Gastrocnemius medialis (tissue), 4 donors: ENCODE measurements around the gene RRP36.

Experiments used
- POLR2A ChIP-seq, 2 donors: fragments of 450-650 bp; IDR thresholded peaks; one replicate each; pipeline ENCODE4 v1.6.1; 2017; ENCODE audit warnings: antibody characterized with exemption in 2 of 2, mild to moderate bottlenecking in 2 of 2, moderate library complexity in 2 of 2
- TF ChIP-seq, protein P1 (sequence below), 5 experiments: fragments of 450-650 bp in 3 of 5; fragments of 200-600 bp in 2 of 5; sonication (generic) in 2 of 5; IDR thresholded peaks in 4 of 5; conservative IDR thresholded peaks in 1 of 5; 1 replicate in 4 of 5; 2 replicates in 1 of 5; pipeline ENCODE4 v1.5.1; 2016 to 2019; ENCODE audit warnings: antibody characterized with exemption in 5 of 5, mild to moderate bottlenecking in 3 of 5, moderate library complexity in 3 of 5

DNA sequence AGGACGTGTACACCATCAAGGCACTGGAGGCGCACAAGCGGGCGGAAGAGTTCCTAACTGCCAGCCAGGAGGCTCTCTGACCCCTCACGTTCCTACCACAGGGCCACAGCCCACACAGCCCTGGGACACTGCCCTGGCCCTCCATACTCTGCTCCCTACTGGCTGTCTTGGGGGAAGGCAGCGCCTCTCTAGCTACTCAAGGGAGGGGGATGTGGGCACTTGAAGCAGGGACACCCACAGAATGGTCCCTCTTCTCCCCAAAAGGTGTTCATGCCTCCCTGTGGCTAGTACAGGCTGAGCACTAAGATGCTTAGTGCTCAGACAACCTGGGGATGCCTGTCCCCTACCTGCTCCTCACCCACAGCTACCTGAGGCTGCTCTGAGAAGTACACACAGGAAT lies 10.2 kb upstream of the RRP36 start:
- TF ChIP-seq, protein P1, sequence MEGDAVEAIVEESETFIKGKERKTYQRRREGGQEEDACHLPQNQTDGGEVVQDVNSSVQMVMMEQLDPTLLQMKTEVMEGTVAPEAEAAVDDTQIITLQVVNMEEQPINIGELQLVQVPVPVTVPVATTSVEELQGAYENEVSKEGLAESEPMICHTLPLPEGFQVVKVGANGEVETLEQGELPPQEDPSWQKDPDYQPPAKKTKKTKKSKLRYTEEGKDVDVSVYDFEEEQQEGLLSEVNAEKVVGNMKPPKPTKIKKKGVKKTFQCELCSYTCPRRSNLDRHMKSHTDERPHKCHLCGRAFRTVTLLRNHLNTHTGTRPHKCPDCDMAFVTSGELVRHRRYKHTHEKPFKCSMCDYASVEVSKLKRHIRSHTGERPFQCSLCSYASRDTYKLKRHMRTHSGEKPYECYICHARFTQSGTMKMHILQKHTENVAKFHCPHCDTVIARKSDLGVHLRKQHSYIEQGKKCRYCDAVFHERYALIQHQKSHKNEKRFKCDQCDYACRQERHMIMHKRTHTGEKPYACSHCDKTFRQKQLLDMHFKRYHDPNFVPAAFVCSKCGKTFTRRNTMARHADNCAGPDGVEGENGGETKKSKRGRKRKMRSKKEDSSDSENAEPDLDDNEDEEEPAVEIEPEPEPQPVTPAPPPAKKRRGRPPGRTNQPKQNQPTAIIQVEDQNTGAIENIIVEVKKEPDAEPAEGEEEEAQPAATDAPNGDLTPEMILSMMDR (IDR thresholded peaks at IDR 0.05 in 4 of 5, conservative IDR thresholded peaks at IDR 0.05 in 1 of 5) = no peak
- TF ChIP-seq POLR2A (IDR thresholded peaks at IDR 0.05) = no peak
